AG09319 (cell line): Measurements from ENCODE around the gene DMKN.

Source experiments
- DNase-seq: peaks from one replicate; pipeline ENCODE4 v3.0.0-alpha.2; 2010; ENCODE audit warnings: low read depth; ENCODE audit errors: extremely low read depth
- TF ChIP-seq, protein P1 (sequence below): IDR thresholded peaks from 2 replicates; pipeline ENCODE4 v1.5.1; 2011; ENCODE audit warnings: low read depth, mild to moderate bottlenecking, inconsistent platforms, low read length, moderate library complexity

The DMKN gene

GRCh38 chr19:35447606-35448469 lies 65.6 kb downstream of the DMKN start, which contains the start of gene FFAR2:
FFAR2 (plus strand) TSS chr19:35448257; CDS start chr19:35449715, 1,458 bp downstream.
- no peak for DNase-seq
- TF ChIP-seq, protein P1, sequence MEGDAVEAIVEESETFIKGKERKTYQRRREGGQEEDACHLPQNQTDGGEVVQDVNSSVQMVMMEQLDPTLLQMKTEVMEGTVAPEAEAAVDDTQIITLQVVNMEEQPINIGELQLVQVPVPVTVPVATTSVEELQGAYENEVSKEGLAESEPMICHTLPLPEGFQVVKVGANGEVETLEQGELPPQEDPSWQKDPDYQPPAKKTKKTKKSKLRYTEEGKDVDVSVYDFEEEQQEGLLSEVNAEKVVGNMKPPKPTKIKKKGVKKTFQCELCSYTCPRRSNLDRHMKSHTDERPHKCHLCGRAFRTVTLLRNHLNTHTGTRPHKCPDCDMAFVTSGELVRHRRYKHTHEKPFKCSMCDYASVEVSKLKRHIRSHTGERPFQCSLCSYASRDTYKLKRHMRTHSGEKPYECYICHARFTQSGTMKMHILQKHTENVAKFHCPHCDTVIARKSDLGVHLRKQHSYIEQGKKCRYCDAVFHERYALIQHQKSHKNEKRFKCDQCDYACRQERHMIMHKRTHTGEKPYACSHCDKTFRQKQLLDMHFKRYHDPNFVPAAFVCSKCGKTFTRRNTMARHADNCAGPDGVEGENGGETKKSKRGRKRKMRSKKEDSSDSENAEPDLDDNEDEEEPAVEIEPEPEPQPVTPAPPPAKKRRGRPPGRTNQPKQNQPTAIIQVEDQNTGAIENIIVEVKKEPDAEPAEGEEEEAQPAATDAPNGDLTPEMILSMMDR: no peak
